Right renal cortex interstitium (tissue), 3 donors: ENCODE measurements around the gene OR51B5. TPM values are rescaled to one million over a fixed set of nuclear protein-coding genes. Genes with fewer than 3 reads are reported as not detected.
"Not testable (repeated sequence)": the region's sequence is repeated elsewhere in the genome, so short reads cannot be mapped to it uniquely, and the experiment has no call there.

ENCODE experiments used
- DNase-seq, 3 donors: peaks; one replicate each; pipeline ENCODE4 v3.0.0-alpha.2; 2013; ENCODE audit warnings: low read depth in 3 of 3, low spot score in 2 of 3
- polyA plus RNA-seq, 3 donors: library from polyadenylated mRNA; unstranded; fragments of 120-200 nt; gene quantifications; one replicate each; pipeline ENCODE4 v1.2.1, GENCODE V29; 2013; ENCODE audit not compliant: insufficient read length in 3 of 3

Gene OR51B5
- polyA plus RNA-seq, result under 1 TPM; 0.14 to 0.49 (median 0.14) TPM

DNA sequence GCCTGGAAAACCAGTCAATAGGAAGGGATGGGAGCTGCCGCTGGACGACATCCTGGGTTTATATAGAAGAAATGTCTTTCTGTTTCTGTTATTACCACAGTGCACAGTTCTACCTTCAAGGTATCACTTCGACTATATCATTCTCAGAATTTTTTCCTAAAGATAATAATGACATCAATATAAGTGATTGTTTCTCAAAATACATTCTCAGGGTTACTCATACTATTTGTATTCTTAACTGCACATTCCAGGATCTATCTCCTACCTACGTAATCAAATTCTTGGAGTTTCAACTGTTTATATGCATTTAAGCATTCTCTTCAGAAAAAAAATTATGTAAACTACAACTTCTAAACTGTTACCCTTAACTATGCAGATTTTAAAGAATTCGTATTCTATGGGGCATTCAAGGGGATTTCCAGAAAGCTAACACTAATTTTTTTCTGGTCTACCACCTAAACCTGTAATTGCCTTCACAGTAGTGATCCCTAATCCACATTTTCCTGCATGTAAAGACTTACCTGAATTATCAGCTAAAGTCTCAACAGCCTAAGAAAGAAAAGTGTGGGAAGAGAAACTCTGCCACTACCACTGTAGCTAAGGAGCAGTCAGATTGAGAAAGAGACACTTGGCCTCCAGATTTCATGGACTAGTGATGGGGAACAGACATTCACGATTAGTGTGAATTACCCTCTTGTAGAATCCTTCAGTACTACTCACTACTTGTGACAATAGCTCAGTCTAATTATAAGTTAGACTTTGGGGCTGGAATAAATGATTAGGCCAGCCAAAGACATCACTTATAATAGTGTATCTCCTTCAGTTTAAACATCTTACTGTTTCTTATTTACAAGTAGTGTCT is at the start of gene OR51B5:
TSS of gene OR51B5 (minus strand) at position 51 of the 862 bp plus-strand sequence. CDS start at position 51, 0 bp downstream.
- no peak for DNase-seq

GRCh38 chr11:5390210-5390609 is 46.9 kb upstream of the OR51B5 start:
- DNase-seq, result no peak

DNA sequence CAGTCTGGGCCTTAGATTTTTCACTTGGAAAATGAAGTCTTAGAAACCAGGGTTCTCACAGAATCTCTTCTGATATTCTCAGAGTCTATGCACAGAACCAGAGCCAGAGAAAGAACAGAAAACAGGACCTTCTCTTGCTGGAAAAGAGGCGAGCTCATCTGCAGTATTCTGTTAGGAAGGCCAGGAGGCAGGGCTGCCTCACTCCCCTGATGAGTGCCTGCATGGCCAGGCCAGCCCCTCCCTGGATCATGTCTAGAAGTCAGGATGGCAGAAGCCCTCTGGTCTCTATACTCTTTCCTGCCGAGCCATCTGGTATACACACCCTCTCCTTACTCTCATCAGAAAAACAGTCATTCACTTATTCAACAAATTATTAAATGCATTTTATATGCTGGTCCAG is 41.0 kb upstream of the OR51B5 start:
- DNase-seq, result no peak

GRCh38 chr11:5383576-5383975 is 40.3 kb upstream of the OR51B5 start, which contains the start of gene OR51M1:
TSS of gene OR51M1 (plus strand) at chr11:5383812. CDS start at chr11:5389399, 5,587 bp downstream.
- DNase-seq, result no peak

GRCh38 chr11:5380740-5381342 is 37.5 kb upstream of the OR51B5 start:
- DNase-seq, result peak in 2 of 3 donors; percentile 5 to 30

DNA sequence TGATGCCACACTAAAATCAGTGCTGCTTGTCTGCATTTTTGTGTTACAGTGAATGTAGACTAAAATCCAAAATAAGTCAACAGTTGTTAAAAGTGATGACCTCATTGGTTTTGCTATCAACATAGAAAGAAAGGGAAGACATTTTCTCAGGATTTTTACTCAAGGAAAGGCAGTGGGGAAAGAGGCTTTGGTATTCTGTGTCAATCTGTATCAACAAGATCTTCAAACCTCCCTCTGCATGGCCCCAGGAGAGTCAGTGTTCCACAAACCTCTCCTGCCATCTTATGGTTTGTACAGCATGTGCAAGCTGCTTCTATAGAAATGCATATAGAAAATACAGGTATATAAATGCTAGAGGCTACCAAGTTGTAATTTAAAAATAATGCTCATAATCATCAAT is 26.5 kb upstream of the OR51B5 start:
- DNase-seq, result no peak

GRCh38 chr11:5368502-5369043 is 25.2 kb upstream of the OR51B5 start:
- DNase-seq, result no peak

GRCh38 chr11:5367448-5368074 is 24.2 kb upstream of the OR51B5 start:
- no peak for DNase-seq

DNA sequence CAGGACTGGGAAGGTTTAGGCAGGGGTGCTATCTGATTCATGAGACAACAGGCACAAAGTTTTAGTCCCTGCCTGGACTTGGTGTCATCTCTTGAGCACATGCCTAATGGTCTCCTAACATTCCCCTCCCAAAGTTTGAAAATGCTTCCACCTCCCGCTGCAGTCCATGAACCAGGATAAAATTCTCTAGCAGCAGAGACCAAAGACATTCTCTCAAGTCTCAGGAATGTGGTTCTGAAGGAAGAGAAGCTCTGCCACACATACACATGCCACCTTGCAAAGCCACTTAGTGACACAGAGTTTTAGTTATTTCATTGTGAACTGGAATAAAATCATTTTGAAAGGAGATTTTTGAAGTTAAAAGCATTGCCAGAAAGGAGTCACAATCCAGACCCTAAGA is 23.5 kb upstream of the OR51B5 start:
- no peak for DNase-seq

DNA sequence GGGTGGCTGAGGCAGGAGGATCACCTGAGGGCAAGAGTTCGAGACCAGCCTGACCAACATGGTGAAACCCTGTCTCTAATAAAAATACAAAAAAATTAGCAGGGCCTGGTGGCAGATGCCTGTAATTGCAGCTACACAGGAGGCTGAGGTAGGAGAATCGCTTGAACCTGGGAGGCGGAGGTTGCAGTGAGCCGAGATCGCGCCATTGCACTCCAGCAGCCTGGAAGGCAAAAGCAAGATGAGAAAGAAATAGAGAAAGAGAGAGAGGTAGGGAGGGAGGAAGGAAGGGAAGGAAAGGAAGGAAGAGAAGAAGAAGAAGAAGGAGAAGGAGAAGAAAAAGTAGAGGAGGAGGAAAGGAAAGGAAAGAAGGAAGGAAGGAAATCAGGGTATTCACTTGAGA is 23.0 kb upstream of the OR51B5 start:
- not testable (repeated sequence) for DNase-seq

DNA sequence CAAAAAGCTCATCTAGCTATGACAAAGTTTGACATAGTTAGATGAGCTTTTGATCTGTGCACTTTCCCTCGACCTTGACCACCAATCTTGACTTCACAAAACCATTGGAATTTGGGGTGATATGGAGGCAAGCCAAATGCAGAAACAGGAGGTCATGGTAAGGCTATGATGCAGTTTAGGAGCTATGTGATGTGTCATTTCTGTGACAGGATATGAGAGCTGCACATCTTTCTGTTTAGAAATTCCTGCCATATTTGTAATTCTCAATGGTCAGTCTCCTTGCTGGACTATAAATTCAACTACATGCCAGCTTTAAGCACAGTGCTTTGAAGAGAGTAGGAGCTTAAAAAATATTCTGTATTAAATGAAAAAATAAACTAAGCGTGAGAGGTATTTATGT is 20.9 kb upstream of the OR51B5 start:
- DNase-seq, result no peak

DNA sequence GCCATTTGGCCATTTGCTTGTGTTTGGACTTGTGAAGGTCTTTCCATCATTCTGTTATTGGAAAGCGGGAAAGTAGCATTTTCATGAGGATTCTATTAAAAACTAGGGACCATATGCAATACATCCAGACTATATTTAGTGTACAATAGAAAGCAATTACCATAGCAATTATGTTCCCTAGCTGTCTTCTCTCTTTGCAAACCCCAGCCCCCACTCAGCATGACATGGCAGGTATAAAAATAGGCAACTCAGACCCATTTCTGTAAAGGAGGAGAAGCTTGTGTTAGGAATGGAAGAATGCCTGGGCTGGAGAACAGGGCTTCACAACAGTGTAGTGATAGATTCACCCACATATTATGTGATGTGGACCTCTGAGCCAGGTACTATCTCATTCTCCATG is 20.4 kb upstream of the OR51B5 start:
- DNase-seq, result no peak

- DNase-seq, result no peak
Observed at GRCh38 chr11:5362017-5362625, 18.8 kb upstream of the OR51B5 start.

DNA sequence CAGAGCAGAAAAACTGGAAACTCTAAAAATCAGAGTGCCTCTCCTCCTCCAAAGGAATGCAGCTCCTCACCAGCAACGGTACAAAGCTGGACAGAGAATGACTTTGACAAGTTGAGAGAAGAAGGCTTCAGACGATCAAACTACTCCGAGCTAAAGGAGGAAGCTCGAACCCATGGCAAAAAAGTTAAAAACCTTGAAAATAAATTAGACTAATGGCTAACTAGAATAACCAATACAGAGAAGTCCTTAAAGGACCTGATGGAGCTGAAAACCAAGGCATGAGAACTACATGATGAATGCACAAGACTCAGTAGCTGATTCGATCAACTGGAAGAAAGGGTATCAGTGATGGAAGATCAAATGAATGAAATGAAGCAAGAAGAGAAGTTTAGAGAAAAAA is 12.7 kb upstream of the OR51B5 start:
- not testable (repeated sequence) for DNase-seq

- DNase-seq, result no peak
Observed at GRCh38 chr11:5351208-5351607, 7.9 kb upstream of the OR51B5 start, which contains the start of gene OR51B6. TSS of gene OR51B6 (plus strand) at chr11:5351508. CDS start at chr11:5351508, 0 bp downstream.

DNA sequence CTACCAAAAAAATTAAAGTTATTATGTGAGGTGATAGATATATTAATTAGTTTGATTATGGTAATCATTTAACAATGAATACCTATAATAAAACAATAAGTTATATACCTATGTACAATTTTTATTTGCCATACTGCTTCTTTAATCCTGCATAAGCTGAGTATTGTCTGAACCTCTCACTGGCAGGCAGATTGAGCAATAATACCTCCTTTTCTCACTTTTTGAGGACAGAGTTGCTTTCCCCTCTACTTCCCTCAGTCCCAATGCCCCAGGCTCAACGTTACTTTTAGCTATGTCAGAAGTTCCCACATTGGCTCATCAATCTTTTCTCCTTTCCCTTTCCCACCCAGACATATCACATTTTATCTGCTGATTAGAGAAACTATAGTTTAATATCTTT is 6.2 kb upstream of the OR51B5 start:
- no peak for DNase-seq

GRCh38 chr11:5348551-5349194 is 5.3 kb upstream of the OR51B5 start:
- DNase-seq, result no peak

DNA sequence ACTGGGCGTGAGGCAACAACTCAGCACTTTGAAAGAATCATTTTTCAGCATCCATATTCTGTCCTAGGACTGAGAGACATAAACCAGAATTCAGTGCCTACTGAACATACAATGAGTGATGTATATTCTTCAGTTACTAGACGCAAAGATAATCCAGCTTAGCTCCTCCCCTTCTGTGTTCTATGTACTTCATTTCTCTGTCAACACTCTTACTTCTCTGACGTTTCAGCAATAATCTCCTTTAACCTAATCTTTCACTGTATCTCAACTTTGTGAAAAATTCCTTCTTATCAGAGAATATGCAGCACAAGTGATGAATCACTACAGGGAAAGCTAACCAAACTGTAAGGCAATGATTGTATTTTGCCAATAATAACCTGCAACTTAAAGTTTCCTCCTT is 2.5 kb upstream of the OR51B5 start:
- DNase-seq, result no peak

DNA sequence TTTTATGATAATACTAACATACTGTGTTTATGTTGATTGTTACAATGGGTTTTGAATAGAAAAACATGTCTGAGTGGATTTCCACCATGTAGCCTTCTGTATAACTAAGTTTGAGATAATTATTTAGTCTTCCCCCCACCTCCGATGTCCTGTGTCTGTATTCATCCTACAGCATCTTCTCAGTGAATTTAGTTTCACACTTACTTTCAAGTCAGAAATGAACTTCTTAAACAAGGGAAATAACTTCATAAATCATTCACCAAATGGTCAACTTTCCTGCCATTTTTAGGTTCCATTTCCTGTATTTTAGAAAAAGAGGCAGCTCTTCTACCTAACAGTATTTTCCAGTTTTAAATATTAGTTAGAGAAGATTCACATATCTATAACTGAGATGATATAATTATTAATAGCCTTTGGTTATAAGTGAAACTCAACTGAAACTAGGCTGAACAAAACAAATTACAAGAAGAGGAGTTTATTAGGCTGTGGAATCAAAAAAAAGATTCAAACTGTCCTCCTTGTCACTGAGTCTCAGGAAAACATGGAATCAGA is 3.5 kb downstream of the OR51B5 start:
- no peak for DNase-seq

GRCh38 chr11:5337253-5337652 is 6.1 kb downstream of the OR51B5 start:
- not testable (repeated sequence) for DNase-seq
